Measurements from ENCODE around the gene BBOX1. TPM values are rescaled to one million over a fixed set of nuclear protein-coding genes. Genes with fewer than 3 reads are reported as not detected.

The BBOX1 gene
- total RNA-seq, 2 experiments from 2014 or later = not detected

- Mint-ChIP-seq H3K4me3 (no peak overlapping the region), H3K27ac (no peak overlapping the region), H3K36me3 (ENCODE audit: low read depth) (no peaks in the 10 kb centered on the region), H3K4me1 (ENCODE audit: low read depth) (no peaks in the 10 kb centered on the region), H3K9me3 (peaks cover 5% of the 10 kb centered on the region), H3K27me3 (no peaks in the 10 kb centered on the region)
- no peaks in the 10 kb centered on the region for H3K27me3 ChIP-seq (ENCODE audit: control insufficient read depth in 1 of 2, insufficient read depth in 2 of 2, low read length in 2 of 2)
- no peaks in the 10 kb centered on the region for H3K36me3 ChIP-seq (ENCODE audit: insufficient read depth, low read length)
- TF ChIP-seq, protein P1, sequence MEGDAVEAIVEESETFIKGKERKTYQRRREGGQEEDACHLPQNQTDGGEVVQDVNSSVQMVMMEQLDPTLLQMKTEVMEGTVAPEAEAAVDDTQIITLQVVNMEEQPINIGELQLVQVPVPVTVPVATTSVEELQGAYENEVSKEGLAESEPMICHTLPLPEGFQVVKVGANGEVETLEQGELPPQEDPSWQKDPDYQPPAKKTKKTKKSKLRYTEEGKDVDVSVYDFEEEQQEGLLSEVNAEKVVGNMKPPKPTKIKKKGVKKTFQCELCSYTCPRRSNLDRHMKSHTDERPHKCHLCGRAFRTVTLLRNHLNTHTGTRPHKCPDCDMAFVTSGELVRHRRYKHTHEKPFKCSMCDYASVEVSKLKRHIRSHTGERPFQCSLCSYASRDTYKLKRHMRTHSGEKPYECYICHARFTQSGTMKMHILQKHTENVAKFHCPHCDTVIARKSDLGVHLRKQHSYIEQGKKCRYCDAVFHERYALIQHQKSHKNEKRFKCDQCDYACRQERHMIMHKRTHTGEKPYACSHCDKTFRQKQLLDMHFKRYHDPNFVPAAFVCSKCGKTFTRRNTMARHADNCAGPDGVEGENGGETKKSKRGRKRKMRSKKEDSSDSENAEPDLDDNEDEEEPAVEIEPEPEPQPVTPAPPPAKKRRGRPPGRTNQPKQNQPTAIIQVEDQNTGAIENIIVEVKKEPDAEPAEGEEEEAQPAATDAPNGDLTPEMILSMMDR (IDR thresholded peaks at IDR 0.05) = no peak
- ATAC-seq (ENCODE audit: poor library complexity) (no peak), DNase-seq (no peak)
- ChIA-PET POLR2A (no interaction called here), CTCF (interaction anchor here (0.7 kb wide), 1 partner anchor 181 kb away, joined by 3 read pairs; no protein-coding TSS in a partner anchor)
- no peaks in the 10 kb centered on the region for H3K9me3 ChIP-seq (ENCODE audit: control insufficient read depth in 1 of 2, insufficient read depth in 1 of 2, low read length in 2 of 2)
- intact Hi-C loops (cut with DNase I, micrococcal nuclease) = no loop called here
- no peaks in the 10 kb centered on the region for H3K4me1 ChIP-seq (ENCODE audit: insufficient read depth, low read length)
- no peak overlapping the region for H3K27ac ChIP-seq (ENCODE audit: low read depth in 1 of 2, low read length in 2 of 2)
- H3K4me3 ChIP-seq (ENCODE audit: low read length) = no peak overlapping the region
Observed at GRCh38 chr11:27022659-27023251, 17.9 kb upstream of the BBOX1 start.

DNA sequence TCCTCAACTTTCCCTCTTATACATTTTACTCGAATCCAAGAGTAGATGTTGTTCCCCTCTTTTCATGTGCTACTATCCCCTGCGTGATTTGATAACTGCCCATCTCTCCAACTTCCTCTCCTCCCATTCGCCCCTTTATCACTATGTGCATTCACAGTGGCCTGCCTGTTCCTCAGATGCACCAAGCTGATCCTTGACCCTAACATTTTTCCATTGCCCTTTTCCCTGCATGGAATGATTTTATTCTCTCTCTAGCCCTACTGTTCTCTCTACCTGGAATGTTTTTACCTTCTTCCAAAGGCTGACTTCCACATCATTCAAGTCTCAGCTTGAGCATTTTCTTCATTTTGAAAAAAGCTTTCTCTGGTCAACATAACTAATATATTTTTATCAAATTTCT, 15.8 kb upstream of the BBOX1 start:
- Histone ChIP-seq H3K9me3 (ENCODE audit: control insufficient read depth in 1 of 2, insufficient read depth in 1 of 2, low read length in 2 of 2) (no peaks in the 10 kb centered on the region), H3K27me3 (ENCODE audit: control insufficient read depth in 1 of 2, insufficient read depth in 2 of 2, low read length in 2 of 2) (no peaks in the 10 kb centered on the region), H3K4me1 (ENCODE audit: insufficient read depth, low read length) (no peaks in the 10 kb centered on the region), H3K36me3 (ENCODE audit: insufficient read depth, low read length) (no peaks in the 10 kb centered on the region), H3K27ac (ENCODE audit: low read depth in 1 of 2, low read length in 2 of 2) (no peak overlapping the region), H3K4me3 (ENCODE audit: low read length) (no peak overlapping the region)
- TF ChIP-seq, protein P1 (IDR thresholded peaks at IDR 0.05) = no peak
- no peaks in the 10 kb centered on the region for H3K36me3 Mint-ChIP-seq (ENCODE audit: low read depth)
- peaks cover 5% of the 10 kb centered on the region for H3K9me3 Mint-ChIP-seq
- POLR2A ChIA-PET = no interaction called here
- H3K27me3 Mint-ChIP-seq = no peaks in the 10 kb centered on the region
- DNase-seq = no peak
- CTCF ChIA-PET = no interaction called here
- H3K27ac Mint-ChIP-seq = no peak overlapping the region
- intact Hi-C loops (cut with DNase I, micrococcal nuclease) = no loop called here
- H3K4me3 Mint-ChIP-seq = no peak overlapping the region
- no peaks in the 10 kb centered on the region for H3K4me1 Mint-ChIP-seq (ENCODE audit: low read depth)
- no peak for ATAC-seq (ENCODE audit: poor library complexity)

DNA sequence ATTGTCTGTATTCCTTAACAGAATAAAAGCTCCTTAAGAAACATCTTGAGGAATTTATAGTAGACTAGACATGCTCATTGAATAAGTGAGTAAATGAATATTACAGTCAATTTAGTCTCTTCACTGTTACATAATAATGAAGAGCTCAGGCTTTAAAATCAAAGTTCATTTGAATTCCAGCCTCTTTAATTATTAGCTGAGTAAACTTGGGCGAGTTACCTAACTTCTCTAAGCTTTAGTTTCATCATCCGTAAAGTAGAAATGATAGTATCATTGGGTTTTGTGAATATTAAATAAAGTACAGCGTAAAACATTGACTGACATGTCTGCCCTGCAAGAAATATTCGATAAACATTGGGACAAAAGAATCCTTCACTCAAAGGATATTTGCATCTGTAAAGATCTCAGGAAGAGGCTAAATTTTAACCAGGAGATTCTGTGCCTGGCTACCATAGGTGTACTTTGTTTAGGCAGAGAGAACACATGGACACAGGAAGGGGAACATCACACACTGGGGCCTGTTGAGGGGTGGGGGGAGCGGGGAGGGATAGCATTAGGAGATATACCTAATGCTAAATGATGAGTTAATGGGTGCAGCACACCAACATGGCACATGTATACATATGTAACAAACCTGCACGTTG, 15.2 kb upstream of the BBOX1 start:
- no peak for ATAC-seq (ENCODE audit: poor library complexity)
- H3K27ac Mint-ChIP-seq = no peak overlapping the region
- POLR2A ChIA-PET = no interaction called here

More for the DNA sequence above, 15.2 kb upstream of the BBOX1 start:
- Histone ChIP-seq H3K36me3 (ENCODE audit: insufficient read depth, low read length) (no peaks in the 10 kb centered on the region), H3K9me3 (ENCODE audit: control insufficient read depth in 1 of 2, insufficient read depth in 1 of 2, low read length in 2 of 2) (no peaks in the 10 kb centered on the region), H3K4me3 (ENCODE audit: low read length) (no peak overlapping the region), H3K27me3 (ENCODE audit: control insufficient read depth in 1 of 2, insufficient read depth in 2 of 2, low read length in 2 of 2) (no peaks in the 10 kb centered on the region), H3K27ac (ENCODE audit: low read depth in 1 of 2, low read length in 2 of 2) (no peak overlapping the region), H3K4me1 (ENCODE audit: insufficient read depth, low read length) (no peaks in the 10 kb centered on the region)
- TF ChIP-seq, protein P1 (IDR thresholded peaks at IDR 0.05) = no peak
- CTCF ChIA-PET = no interaction called here
- Mint-ChIP-seq H3K9me3 (peaks cover 8% of the 10 kb centered on the region), H3K4me3 (no peak overlapping the region), H3K27me3 (no peaks in the 10 kb centered on the region), H3K4me1 (ENCODE audit: low read depth) (no peaks in the 10 kb centered on the region), H3K36me3 (ENCODE audit: low read depth) (no peaks in the 10 kb centered on the region)
- DNase-seq = no peak
- intact Hi-C loops (cut with DNase I, micrococcal nuclease) = no loop called here
